ENCODE data around the gene MTHFD2L. TPM values are rescaled to one million over a fixed set of nuclear protein-coding genes. Genes with fewer than 3 reads are reported as not detected.

Gene MTHFD2L
- total RNA-seq, 2 donors from 2014 or later = 5.8 to 26.9 TPM

- no peaks in the 10 kb centered on the region for H3K36me3 ChIP-seq
- no peak overlapping the region for H3K27ac ChIP-seq
- DNase-seq (ENCODE audit: low spot score) (no peak), ATAC-seq (ENCODE audit: insufficient number of reproducible peaks, low FRiP score, low read depth) (no peak)
- H3K9me3 ChIP-seq = no peaks in the 10 kb centered on the region
- H3K4me1 ChIP-seq (ENCODE audit: control insufficient read depth in 1 of 2, low read depth in 2 of 2) = no peaks in the 10 kb centered on the region
- no peak overlapping the region for H3K4me3 ChIP-seq
- H3K27me3 ChIP-seq (replicated peaks; ENCODE audit: insufficient read depth) = no peaks in the 10 kb centered on the region
- no peak for TF ChIP-seq CTCF (IDR thresholded peaks at IDR 0.05)
These were observed 120.6 kb downstream of the MTHFD2L start for GRCh38 chr4:74278490-74278889.

GRCh38 chr4:74279716-74280115 lies 121.8 kb downstream of the MTHFD2L start:
- H3K9me3 ChIP-seq = no peaks in the 10 kb centered on the region
- no peak for DNase-seq (ENCODE audit: low spot score)
- H3K4me1 ChIP-seq (ENCODE audit: control insufficient read depth in 1 of 2, low read depth in 2 of 2) = no peaks in the 10 kb centered on the region
- no peak for ATAC-seq (ENCODE audit: insufficient number of reproducible peaks, low FRiP score, low read depth)
- TF ChIP-seq CTCF (IDR thresholded peaks at IDR 0.05) = no peak
- no peaks in the 10 kb centered on the region for H3K36me3 ChIP-seq
- H3K27ac ChIP-seq = no peak overlapping the region
- H3K4me3 ChIP-seq = no peak overlapping the region
- H3K27me3 ChIP-seq (replicated peaks; ENCODE audit: insufficient read depth) = no peaks in the 10 kb centered on the region

- TF ChIP-seq CTCF (IDR thresholded peaks at IDR 0.05) = no peak
- H3K36me3 ChIP-seq = no peaks in the 10 kb centered on the region
These were observed 125.0 kb downstream of the MTHFD2L start for GRCh38 chr4:74282926-74283325.

GRCh38 chr4:74283614-74284013 lies 125.7 kb downstream of the MTHFD2L start:
- no peak for TF ChIP-seq CTCF (IDR thresholded peaks at IDR 0.05)
- Histone ChIP-seq H3K4me1 (ENCODE audit: control insufficient read depth in 1 of 2, low read depth in 2 of 2) (no peaks in the 10 kb centered on the region), H3K27ac (no peak overlapping the region), H3K4me3 (no peak overlapping the region), H3K27me3 (replicated peaks; ENCODE audit: insufficient read depth) (no peaks in the 10 kb centered on the region), H3K9me3 (no peaks in the 10 kb centered on the region), H3K36me3 (no peaks in the 10 kb centered on the region)
- DNase-seq (ENCODE audit: low spot score) (no peak), ATAC-seq (ENCODE audit: insufficient number of reproducible peaks, low FRiP score, low read depth) (no peak)

More at GRCh38 chr4:74282926-74283325, 125.0 kb downstream of the MTHFD2L start:
- no peak overlapping the region for H3K4me3 ChIP-seq
- no peaks in the 10 kb centered on the region for H3K9me3 ChIP-seq
- no peak overlapping the region for H3K27ac ChIP-seq
- no peaks in the 10 kb centered on the region for H3K27me3 ChIP-seq (replicated peaks; ENCODE audit: insufficient read depth)
- no peak for ATAC-seq (ENCODE audit: insufficient number of reproducible peaks, low FRiP score, low read depth)
- no peak for DNase-seq (ENCODE audit: low spot score)
- no peaks in the 10 kb centered on the region for H3K4me1 ChIP-seq (ENCODE audit: control insufficient read depth in 1 of 2, low read depth in 2 of 2)

- Histone ChIP-seq H3K27ac (no peak overlapping the region), H3K36me3 (no peaks in the 10 kb centered on the region), H3K4me3 (no peak overlapping the region), H3K9me3 (no peaks in the 10 kb centered on the region), H3K4me1 (ENCODE audit: control insufficient read depth in 1 of 2, low read depth in 2 of 2) (no peaks in the 10 kb centered on the region), H3K27me3 (replicated peaks; ENCODE audit: insufficient read depth) (no peaks in the 10 kb centered on the region)
- no peak for TF ChIP-seq CTCF (IDR thresholded peaks at IDR 0.05)
- ATAC-seq (ENCODE audit: insufficient number of reproducible peaks, low FRiP score, low read depth) (no peak), DNase-seq (ENCODE audit: low spot score) (no peak)
These were observed 126.1 kb downstream of the MTHFD2L start for GRCh38 chr4:74284053-74284452.

All from thoracic aorta (tissue), 2 donors.